GM12878 (cell line): Measurements from ENCODE around the gene AGFG1. TPM values are rescaled to one million over a fixed set of nuclear protein-coding genes. Genes with fewer than 3 reads are reported as not detected.

ENCODE experiments used
- ATAC-seq: fragments of 200-7000 bp; cut with Tn5 transposase; 3 replicates; pipeline ENCODE4 v1.9.1; 2020; ENCODE audit warnings: mild to moderate bottlenecking, moderate library complexity
- BruUV-seq: library from RNA; stranded (reverse); fragments of 400-500 nt; replicated peaks from 2 replicates; lab custom pipeline; 2021; lab: Mats Ljungman, UMichigan
- CTCF ChIA-PET: fragments of 300-600 bp; sonication (Branson Sonifier 250); formaldehyde crosslinking; extraction: SDS; loops from one replicate; lab custom pipeline; 2021; ENCODE audit warnings: inconsistent platforms; lab: Yijun Ruan, JAX
- POLR2A ChIA-PET: fragments of 350-600 bp; formaldehyde crosslinking; extraction: SDS; loops from one replicate; lab custom pipeline; 2021; ENCODE audit warnings: inconsistent platforms; lab: Charles Lee
- RAD21 ChIA-PET: fragments of 300-600 bp; sonication (Branson Sonifier 250); formaldehyde crosslinking; loops from one replicate; lab custom pipeline; 2023; ENCODE audit warnings: antibody characterized with exemption; ENCODE audit not compliant: unreplicated experiment; lab: Charles Lee
- SMC1A ChIA-PET: fragments of 300-600 bp; sonication (Branson Sonifier 250); formaldehyde crosslinking; loops from one replicate; lab custom pipeline; 2023; ENCODE audit not compliant: unreplicated experiment, uncharacterized antibody; lab: Charles Lee
- DNase-seq: peaks from one replicate; pipeline ENCODE4 v3.0.0-alpha.2; 2011; ENCODE audit warnings: low read depth, low spot score
- FAIRE-seq: peaks from 3 replicates; lab custom pipeline; 2011; peaks lifted over from hg19 to GRCh38; lab: Jason Lieb, UNC
- H2AFZ ChIP-seq: 2 replicates; pipeline ENCODE4 v1.6.0; 2011; ENCODE audit warnings: low read depth, low read length, control low read depth; ENCODE audit not compliant: control insufficient read depth
- H3K27ac ChIP-seq: 2 replicates; pipeline ENCODE4 v1.5.1; 2011; ENCODE audit warnings: control low read depth; ENCODE audit not compliant: control insufficient read depth, insufficient read depth
- H3K27me3 ChIP-seq, 2 experiments: replicated peaks in 1 of 2; 2 replicates each; pipeline versions ENCODE4 v1.6.0 to v1.6.1; 2011; ENCODE audit warnings: low read length in 1 of 2; ENCODE audit not compliant: control insufficient read depth in 2 of 2, insufficient read depth in 2 of 2
- H3K36me3 ChIP-seq, 2 experiments: 2 replicates each; pipeline ENCODE4 v1.5.1; 2011; ENCODE audit warnings: low read length in 1 of 2; ENCODE audit not compliant: control insufficient read depth in 2 of 2, insufficient read depth in 2 of 2
- H3K4me1 ChIP-seq: 2 replicates; pipeline ENCODE4 v1.6.1; 2011; ENCODE audit warnings: mild to moderate bottlenecking, low read length, moderate library complexity, mixed read lengths; ENCODE audit not compliant: control insufficient read depth, insufficient read depth
- H3K4me2 ChIP-seq: 2 replicates; pipeline ENCODE4 v1.6.0; 2011; ENCODE audit warnings: control low read depth; ENCODE audit not compliant: control insufficient read depth, insufficient read depth
- H3K4me3 ChIP-seq: fragments of 200-600 bp; sonication (generic); 2 replicates; pipeline ENCODE4 v1.5.1; 2016
- H3K79me2 ChIP-seq: 2 replicates; pipeline ENCODE4 v1.6.0; 2011; ENCODE audit warnings: low read length; ENCODE audit not compliant: control insufficient read depth, insufficient read depth
- H3K9ac ChIP-seq: 2 replicates; pipeline ENCODE4 v1.8.0; 2011; ENCODE audit warnings: low read length, control low read depth, mixed read lengths; ENCODE audit not compliant: control insufficient read depth, insufficient read depth
- H3K9me3 ChIP-seq: replicated peaks from 3 replicates; pipeline ENCODE4 v1.5.1; 2011; ENCODE audit warnings: mild to moderate bottlenecking, low read length; ENCODE audit not compliant: control insufficient read depth, insufficient read depth
- H4K20me1 ChIP-seq: 2 replicates; pipeline ENCODE4 v1.6.0; 2011; ENCODE audit not compliant: control insufficient read depth, insufficient read depth
- CBFB ChIP-seq: IDR thresholded peaks from 2 replicates; pipeline ENCODE4 v1.6.1; 2016; ENCODE audit warnings: antibody characterized with exemption, low read depth
- GABPA ChIP-seq: IDR thresholded peaks from 2 replicates; pipeline ENCODE4 v1.6.1; 2014; ENCODE audit warnings: antibody characterized with exemption, low read depth, mild to moderate bottlenecking, inconsistent platforms
- PML ChIP-seq: IDR thresholded peaks from 2 replicates; pipeline ENCODE4 v1.6.1; 2012; ENCODE audit warnings: low read length, inconsistent platforms
- ZBTB40 ChIP-seq: fragments of 450-650 bp; IDR thresholded peaks from 2 replicates; pipeline ENCODE4 v1.6.1; 2016; ENCODE audit warnings: mild to moderate bottlenecking, moderate library complexity, borderline replicate concordance
- WGBS: methylation state at CpG from one replicate; pipeline ENCODE4 v1.1.6; 2016; ENCODE audit warnings: low lambda C conversion rate; ENCODE audit not compliant: insufficient replicate concordance, insufficient coverage; ENCODE audit errors: missing lambda C conversion rate; 5-methylcytosine and 5-hydroxymethylcytosine counted together
- in situ Hi-C: fragments of 300-500 bp; cut with MboI; formaldehyde crosslinking; loops from 9 replicates; pipeline ENCODE4 v1.14.3; 2018; ENCODE audit warnings: mixed read lengths
- intact Hi-C: fragments of 100-400 bp; cut with micrococcal nuclease; formaldehyde crosslinking; loops from one replicate; pipeline ENCODE4 v1.14.2; 2022; ENCODE audit not compliant: unreplicated experiment
- polyA plus RNA-seq, 11 experiments: library from polyadenylated mRNA; depleted of rRNA in 4 of 11; unstranded in 6 of 11; stranded (reverse) in 5 of 11; fragments of >200 nt; fragmentation: Nextera tagmentation in 4 of 11; fragmentation: Illumina TruSeq in 1 of 11; extraction: Ambion mirVana in 4 of 11; extraction: Trizol in 1 of 11; gene quantifications; 1 replicate in 1 of 11; 2 replicates in 10 of 11; pipeline versions ENCODE4 v1.2.1 to v1.2.3, GENCODE V29; 2011 to 2016; ENCODE audit warnings: inconsistent platforms in 2 of 11, missing spikeins in 2 of 11, low read depth in 1 of 11
- total RNA-seq, 4 experiments: library from RNA; depleted of rRNA in 3 of 4; stranded (reverse); fragments of >200 nt in 3 of 4; fragmentation: Illumina TruSeq in 1 of 4; extraction: Trizol in 1 of 4; gene quantifications; 2 replicates each; pipeline versions ENCODE4 v1.2.1 to v1.2.3, GENCODE V29; 2013 to 2021

AGFG1 gene
- total and polyA plus RNA-seq, 10 of the 15 experiments (the other 5 are each of a cell fraction or from before 2014, with no cell fraction given) = 7.3 to 243 (median 81.7) TPM

- intact Hi-C loops = no loop called here
- in situ Hi-C loops = no loop called here
- no peak for ATAC-seq
- BruUV-seq = no TSS peak
- H3K79me2 ChIP-seq = peaks cover 88% of the 10 kb centered on the region
- no peak overlapping the region for H3K4me2 ChIP-seq
- WGBS = 41% methylated on average over 3 of the region's 3 CpGs
- H3K36me3 ChIP-seq = no peaks in the 10 kb centered on the region; a peak in 1 of 4 replicates
- TF ChIP-seq PML (no peak), CBFB (no peak), GABPA (no peak), ZBTB40 (no peak)
- H3K4me1 ChIP-seq = peaks cover 18% of the 10 kb centered on the region; the same call in 1 of the 2 replicates
- no peak overlapping the region for H3K4me3 ChIP-seq
- SMC1A ChIA-PET = interaction anchor here (0.8 to 1.3 kb wide), 4 partner anchors 9 to 254 kb away, joined by 3 to 4 read pairs (median 4); no protein-coding TSS in a partner anchor
- H2AFZ ChIP-seq = no peak overlapping the region
- DNase-seq = no peak
- H3K27me3 ChIP-seq = no peaks in the 10 kb centered on the region
- H3K27ac ChIP-seq = no peak overlapping the region
- no peaks in the 10 kb centered on the region; the same call in 1 of the 2 replicates for H4K20me1 ChIP-seq
- RAD21 ChIA-PET = no interaction called here
- H3K9me3 ChIP-seq = no peaks in the 10 kb centered on the region
- CTCF ChIA-PET = interaction anchor here (1.2 kb wide), 1 partner anchor 107 kb away, joined by 3 read pairs; no protein-coding TSS in a partner anchor
- no peak overlapping the region for H3K9ac ChIP-seq
- no peak for FAIRE-seq
- POLR2A ChIA-PET = no interaction called here
Observed at GRCh38 chr2:227511955-227512354, 40.0 kb downstream of the AGFG1 start.
